ENCODE data around the gene NUDT1. TPM values are rescaled to one million over a fixed set of nuclear protein-coding genes. Genes with fewer than 3 reads are reported as not detected.

The NUDT1 gene
- total RNA-seq, 4 donors from 2014 or later = 4.2 to 23.6 (median 9.5) TPM; not detected in 1

DNA sequence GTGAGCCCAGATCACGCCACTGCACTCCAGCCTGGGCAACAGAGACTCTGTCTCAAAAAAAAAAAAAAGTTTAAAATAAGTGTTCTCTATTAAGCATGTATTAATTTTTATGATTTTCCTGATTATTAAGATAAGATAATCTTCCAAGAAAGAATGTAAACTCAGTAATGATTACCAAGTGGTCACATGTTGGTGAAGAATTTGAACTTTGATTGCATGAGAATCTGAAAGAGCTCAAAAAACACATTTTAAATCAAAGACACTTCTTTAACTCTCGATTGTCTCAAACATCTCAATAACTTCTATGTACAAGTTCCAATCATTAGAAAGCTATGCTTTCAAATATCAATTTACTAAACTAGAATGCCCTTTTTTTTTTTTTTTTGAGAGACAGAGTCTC lies 38.4 kb downstream of the NUDT1 start:
- Histone ChIP-seq H3K36me3 (no peaks in the 10 kb centered on the region), H3K27me3 (no peaks in the 10 kb centered on the region), H3K9me3 (no peaks in the 10 kb centered on the region), H3K4me1 (peaks cover 0 to 19% (median 5%) of the 10 kb centered on the region in 4 donors), H3K4me3 (no peak overlapping the region), H3K27ac (no peak overlapping the region)
- in situ Hi-C loops (cut with MboI; ENCODE audit: low pct_ligation_motif_present in 1 of 4, low pct_unique_long_range_greater_than_20kb in 1 of 4, low sequenced_read_pairs in 3 of 4) (no loop called here), intact Hi-C loops (cut with DNase I; ENCODE audit: low total_unique reads) (no loop called here)
- WGBS, 2 donors (ENCODE audit: low coverage in 1 of 2) = 79 to 87% methylated on average over 2 of the region's 2 CpGs
- no peak for DNase-seq
- TF ChIP-seq CTCF (IDR thresholded peaks at IDR 0.05) (no peak), EP300 (IDR thresholded peaks at IDR 0.05; ENCODE audit: low read depth) (no peak), POLR2AphosphoS5 (IDR thresholded peaks at IDR 0.05) (no peak), POLR2A (IDR thresholded peaks at IDR 0.05) (no peak)

- Histone ChIP-seq H3K4me3 (no peak overlapping the region), H3K27me3 (no peaks in the 10 kb centered on the region), H3K9me3 (no peaks in the 10 kb centered on the region), H3K27ac (peak overlapping the region in 2 of 4 donors; percentile 18 to 55), H3K36me3 (no peaks in the 10 kb centered on the region), H3K4me1 (peaks cover 0 to 19% (median 5%) of the 10 kb centered on the region in 4 donors)
- DNase-seq = no peak
- WGBS, 2 donors (ENCODE audit: low coverage in 1 of 2) = 56% methylated on average over 9 of the region's 9 CpGs; no CpG with 5 or more reads in 1 of the 2 donors
- in situ Hi-C loops (cut with MboI; ENCODE audit: low pct_ligation_motif_present in 1 of 4, low pct_unique_long_range_greater_than_20kb in 1 of 4, low sequenced_read_pairs in 3 of 4) (no loop called here), intact Hi-C loops (cut with DNase I; ENCODE audit: low total_unique reads) (no loop called here)
- TF ChIP-seq POLR2A (IDR thresholded peaks at IDR 0.05) (no peak), POLR2AphosphoS5 (IDR thresholded peaks at IDR 0.05) (no peak), EP300 (IDR thresholded peaks at IDR 0.05; ENCODE audit: low read depth) (no peak), CTCF (IDR thresholded peaks at IDR 0.05) (no peak)
Observed at GRCh38 chr7:2281541-2281940, 39.5 kb downstream of the NUDT1 start.

- in situ Hi-C loops (cut with MboI; ENCODE audit: low pct_ligation_motif_present in 1 of 4, low pct_unique_long_range_greater_than_20kb in 1 of 4, low sequenced_read_pairs in 3 of 4) = no loop called here
- DNase-seq = no peak
- no peak for TF ChIP-seq POLR2A (IDR thresholded peaks at IDR 0.05)
- no peak for TF ChIP-seq POLR2AphosphoS5 (IDR thresholded peaks at IDR 0.05)
- no peak for TF ChIP-seq EP300 (IDR thresholded peaks at IDR 0.05; ENCODE audit: low read depth)
- TF ChIP-seq CTCF (IDR thresholded peaks at IDR 0.05) = no peak
- H3K4me1 ChIP-seq = peaks cover 0 to 19% (median 5%) of the 10 kb centered on the region in 4 donors
- no peak overlapping the region for H3K4me3 ChIP-seq
- intact Hi-C loops (cut with DNase I; ENCODE audit: low total_unique reads) = no loop called here
- peak overlapping the region in 2 of 4 donors; percentile 18 to 55 for H3K27ac ChIP-seq
- 82% methylated on average over 14 of the region's 14 CpGs; no CpG with 5 or more reads in 1 of the 2 donors for WGBS, 2 donors (ENCODE audit: low coverage in 1 of 2)
- no peaks in the 10 kb centered on the region for H3K9me3 ChIP-seq
- no peaks in the 10 kb centered on the region for H3K36me3 ChIP-seq
- H3K27me3 ChIP-seq = no peaks in the 10 kb centered on the region
Observed at GRCh38 chr7:2282185-2282751, 40.2 kb downstream of the NUDT1 start.

DNA sequence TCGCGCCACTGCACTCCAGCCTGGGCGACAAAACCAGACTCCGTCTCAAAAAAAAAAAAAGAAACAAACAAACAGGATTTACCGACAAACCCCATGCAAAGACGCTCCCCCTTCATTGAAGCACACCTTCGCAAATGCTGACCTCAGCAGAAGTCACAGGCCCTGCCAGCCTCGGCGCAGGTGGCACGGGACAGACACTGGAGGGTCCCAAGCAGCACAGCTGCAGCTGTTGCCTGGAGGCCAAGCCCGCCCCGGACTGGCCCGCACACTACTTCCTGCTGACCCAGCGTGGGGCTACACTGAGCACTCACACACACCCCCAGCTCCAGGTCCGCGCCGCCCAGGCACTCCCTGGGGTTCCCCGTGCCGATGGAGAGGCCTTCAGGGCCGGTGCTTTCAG lies 41.0 kb downstream of the NUDT1 start:
- intact Hi-C loops (cut with DNase I; ENCODE audit: low total_unique reads) (no loop called here), in situ Hi-C loops (cut with MboI; ENCODE audit: low pct_ligation_motif_present in 1 of 4, low pct_unique_long_range_greater_than_20kb in 1 of 4, low sequenced_read_pairs in 3 of 4) (no loop called here)
- Histone ChIP-seq H3K36me3 (no peaks in the 10 kb centered on the region), H3K27ac (no peak overlapping the region), H3K27me3 (no peaks in the 10 kb centered on the region), H3K9me3 (no peaks in the 10 kb centered on the region), H3K4me1 (peaks cover 0 to 19% (median 5%) of the 10 kb centered on the region in 4 donors), H3K4me3 (no peak overlapping the region)
- TF ChIP-seq EP300 (IDR thresholded peaks at IDR 0.05; ENCODE audit: low read depth) (no peak), POLR2A (IDR thresholded peaks at IDR 0.05) (no peak)
- WGBS, 2 donors (ENCODE audit: low coverage in 1 of 2) = 95 to 97% methylated on average over 8 to 20 of the region's 20 CpGs
- DNase-seq = no peak

DNA sequence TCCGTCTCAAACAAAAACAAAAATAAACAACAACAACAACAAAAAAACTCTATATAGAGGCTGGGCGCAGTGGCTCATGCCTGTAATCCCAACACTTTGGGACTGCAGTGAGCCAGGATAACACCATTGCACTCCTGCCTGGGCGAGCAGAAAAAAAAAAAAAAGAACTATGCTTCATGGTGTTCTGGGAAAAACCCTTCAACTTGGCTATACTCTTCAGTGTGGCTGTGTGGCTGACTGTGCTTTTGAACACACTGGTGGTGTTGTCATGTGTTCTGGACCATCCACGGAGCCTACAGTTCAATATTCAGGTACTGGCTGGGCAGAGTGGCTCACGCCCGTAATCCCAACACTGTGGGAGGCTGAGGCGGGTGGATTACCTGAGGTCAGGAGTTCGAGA lies 45.7 kb downstream of the NUDT1 start:
- Histone ChIP-seq H3K27ac (no peak overlapping the region), H3K4me3 (no peak overlapping the region), H3K9me3 (no peaks in the 10 kb centered on the region), H3K36me3 (no peaks in the 10 kb centered on the region), H3K4me1 (no peaks in the 10 kb centered on the region), H3K27me3 (no peaks in the 10 kb centered on the region)
- no peak for DNase-seq
- WGBS, 2 donors (ENCODE audit: low coverage in 1 of 2) = 88 to 90% methylated on average over 2 to 8 of the region's 8 CpGs
- in situ Hi-C loops (cut with MboI; ENCODE audit: low pct_ligation_motif_present in 1 of 4, low pct_unique_long_range_greater_than_20kb in 1 of 4, low sequenced_read_pairs in 3 of 4) = no loop called here
- TF ChIP-seq EP300 (IDR thresholded peaks at IDR 0.05; ENCODE audit: low read depth) (no peak), POLR2A (IDR thresholded peaks at IDR 0.05) (no peak), POLR2AphosphoS5 (IDR thresholded peaks at IDR 0.05) (no peak), CTCF (IDR thresholded peaks at IDR 0.05) (no peak)
- intact Hi-C loops (cut with DNase I; ENCODE audit: low total_unique reads) = no loop called here

Data from transverse colon (tissue), 4 donors.